NCI-H510A (cell line): ENCODE data around the gene TAF12.
A peak's percentile ranks its signal among the peaks of the same experiment; 100 is the strongest.
"Not testable (repeated sequence)": the region's sequence is repeated elsewhere in the genome, so short reads cannot be mapped to it uniquely, and the experiment has no call there.

Experiments
- DNase-seq: peaks from one replicate; lab custom pipeline; 2025; lab: John Stamatoyannopoulos, UW

TAF12 gene

GRCh38 chr1:28581531-28582247, 61.2 kb downstream of the TAF12 start:
- peak; percentile 89 for DNase-seq

GRCh38 chr1:28580722-28581530, 61.9 kb downstream of the TAF12 start:
- no peak for DNase-seq

GRCh38 chr1:28579401-28579800, 63.5 kb downstream of the TAF12 start:
- no peak for DNase-seq

- no peak for DNase-seq
Observed at GRCh38 chr1:28578696-28579218, 64.1 kb downstream of the TAF12 start.

GRCh38 chr1:28577738-28578536, 64.9 kb downstream of the TAF12 start:
- DNase-seq: no peak

GRCh38 chr1:28577052-28577678, 65.7 kb downstream of the TAF12 start:
- no peak for DNase-seq

GRCh38 chr1:28573564-28573963, 69.3 kb downstream of the TAF12 start:
- DNase-seq: no peak

GRCh38 chr1:28572891-28573290, 70.0 kb downstream of the TAF12 start:
- not testable (repeated sequence) for DNase-seq

- no peak for DNase-seq
Observed at GRCh38 chr1:28571911-28572310, 71.0 kb downstream of the TAF12 start.

GRCh38 chr1:28566931-28567330, 75.9 kb downstream of the TAF12 start:
- no peak for DNase-seq

GRCh38 chr1:28565726-28566125, 77.1 kb downstream of the TAF12 start:
- no peak for DNase-seq

- DNase-seq: no peak
Observed at GRCh38 chr1:28565040-28565439, 77.8 kb downstream of the TAF12 start.

GRCh38 chr1:28564310-28564709, 78.6 kb downstream of the TAF12 start:
- DNase-seq: no peak

GRCh38 chr1:28560886-28561285, 82.0 kb downstream of the TAF12 start:
- no peak for DNase-seq
